Measurements from ENCODE around the gene NOXO1. TPM values are rescaled to one million over a fixed set of nuclear protein-coding genes. Genes with fewer than 3 reads are reported as not detected.

NOXO1 gene
- total and polyA plus RNA-seq, 9 of the 15 experiments (the other 6 are each of a cell fraction or from before 2014, with no cell fraction given) = not detected

GRCh38 chr16:1991948-1992703 lies 10.9 kb upstream of the NOXO1 start (continued):
- no peak for TF ChIP-seq ZNF644 (tag; IDR thresholded peaks at IDR 0.05; ENCODE audit: low read depth)
- no peak for TF ChIP-seq SRSF9 (IDR thresholded peaks at IDR 0.05; ENCODE audit: borderline replicate concordance, low read depth, low read length)
- no peak for TF ChIP-seq NFATC3 (IDR thresholded peaks at IDR 0.05)
- no peak for TF ChIP-seq TFE3 (CRISPR knock-in tag; IDR thresholded peaks at IDR 0.05)
- TF ChIP-seq ZFP30 (CRISPR knock-in tag; IDR thresholded peaks at IDR 0.05; ENCODE audit: borderline replicate concordance) = no peak
- 0 out of 2 replicates have a peak, but pooled peaks have one; percentile 55 for TF ChIP-seq KAT7 (CRISPR knock-in tag; IDR thresholded peaks at IDR 0.05; ENCODE audit: borderline replicate concordance)
- no peak for TF ChIP-seq SNIP1 (IDR thresholded peaks at IDR 0.05; ENCODE audit: low read depth)
- TF ChIP-seq ZNF699 (CRISPR knock-in tag; IDR thresholded peaks at IDR 0.05; ENCODE audit: insufficient replicate concordance) = no peak
- no peak for TF ChIP-seq RBM39 (optimal IDR thresholded peaks at IDR 0.05; ENCODE audit: low read depth, low read length)
- TF ChIP-seq ZFP36 (IDR thresholded peaks at IDR 0.05; ENCODE audit: low read depth, low read length, partially characterized antibody) = no peak
- no peak for TF ChIP-seq ZNF79 (CRISPR knock-in tag; IDR thresholded peaks at IDR 0.05; ENCODE audit: low read depth)
- TF ChIP-seq ATF3 (IDR thresholded peaks at IDR 0.05) = no peak
- no peak for TF ChIP-seq ATF3 (CRISPR knock-in tag; conservative IDR thresholded peaks at IDR 0.05)
- TF ChIP-seq SAFB2 (IDR thresholded peaks at IDR 0.05; ENCODE audit: borderline replicate concordance, low read depth, low read length, severe bottlenecking) = no peak
- TF ChIP-seq CGGBP1 (CRISPR knock-in tag; IDR thresholded peaks at IDR 0.05) = no peak
- no peak for TF ChIP-seq ATF4 (CRISPR knock-in tag; IDR thresholded peaks at IDR 0.05)
- TF ChIP-seq YBX1 (IDR thresholded peaks at IDR 0.05) = no peak
- TF ChIP-seq NRF1 (conservative IDR thresholded peaks at IDR 0.05 in 1 of 2, IDR thresholded peaks at IDR 0.05 in 1 of 2) = peak; percentile 76 to 83
- no peak for TF ChIP-seq ADNP (tag; IDR thresholded peaks at IDR 0.05)
- TF ChIP-seq ZNF778 (CRISPR knock-in tag; IDR thresholded peaks at IDR 0.05) = no peak

Data from K562 (cell line).